Smooth muscle cell (in vitro differentiated cells): Measurements from ENCODE around the gene WSCD1. TPM values are rescaled to one million over a fixed set of nuclear protein-coding genes. Genes with fewer than 3 reads are reported as not detected.

Experiments
- DNase-seq: peaks from one replicate; lab custom pipeline; 2025; ENCODE audit not compliant: unreplicated experiment; lab: John Stamatoyannopoulos, UW
- H2AFZ ChIP-seq: fragments of 200-600 bp; sonication (generic); 2 replicates; pipeline ENCODE4 v1.6.0; 2016; ENCODE audit warnings: antibody characterized with exemption, low read depth, mild to moderate bottlenecking
- H3F3A ChIP-seq: fragments of 200-600 bp; sonication (generic); 2 replicates; pipeline ENCODE4 v1.6.0; 2017; ENCODE audit warnings: antibody characterized with exemption, low read depth
- H3K27ac ChIP-seq: fragments of 200-600 bp; sonication (generic); 2 replicates; pipeline ENCODE4 v1.5.1; 2016; ENCODE audit warnings: low read depth, mild to moderate bottlenecking
- H3K27me3 ChIP-seq: fragments of 200-600 bp; sonication (generic); 2 replicates; pipeline ENCODE4 v1.6.1; 2016; ENCODE audit warnings: low read depth, mild to moderate bottlenecking
- H3K36me3 ChIP-seq: fragments of 200-600 bp; sonication (generic); 2 replicates; pipeline ENCODE4 v1.5.1; 2016; ENCODE audit warnings: low read depth
- H3K4me1 ChIP-seq: fragments of 200-600 bp; sonication (generic); 2 replicates; pipeline ENCODE4 v1.5.1; 2016; ENCODE audit warnings: low read depth
- H3K4me2 ChIP-seq: fragments of 200-600 bp; sonication (generic); 2 replicates; pipeline ENCODE4 v1.6.0; 2016; ENCODE audit warnings: mild to moderate bottlenecking
- H3K4me3 ChIP-seq: fragments of 200-600 bp; sonication (generic); 2 replicates; pipeline ENCODE4 v1.5.1; 2016; ENCODE audit warnings: mild to moderate bottlenecking
- H3K79me2 ChIP-seq: fragments of 200-600 bp; sonication (generic); 2 replicates; pipeline ENCODE4 v1.6.0; 2016; ENCODE audit warnings: low read depth, mild to moderate bottlenecking
- H3K9ac ChIP-seq: fragments of 200-600 bp; sonication (generic); 2 replicates; pipeline ENCODE4 v1.6.0; 2016; ENCODE audit warnings: low read depth
- H3K9me3 ChIP-seq: fragments of 200-600 bp; sonication (generic); replicated peaks from 2 replicates; pipeline ENCODE4 v1.5.1; 2016; ENCODE audit warnings: low read depth
- H4K20me1 ChIP-seq: fragments of 200-600 bp; sonication (generic); 2 replicates; pipeline ENCODE4 v1.6.0; 2016; ENCODE audit warnings: low read depth
- WGBS: methylation state at CpG from one replicate; pipeline ENCODE4 v1.1.7; 2016; ENCODE audit warnings: low lambda C conversion rate; 5-methylcytosine and 5-hydroxymethylcytosine counted together
- polyA plus RNA-seq: library from polyadenylated mRNA; unstranded; fragments of >200 nt; fragmentation: Nextera tagmentation; extraction: Ambion mirVana; gene quantifications from 2 replicates; pipeline ENCODE4 v1.2.1, GENCODE V29; 2016
- total RNA-seq: library from RNA; depleted of rRNA; stranded (reverse); fragments of >200 nt; gene quantifications from 2 replicates; pipeline ENCODE4 v1.2.3, GENCODE V29; 2014
- TF ChIP-seq, protein P1 (sequence below): fragments of 200-600 bp; sonication (generic); IDR thresholded peaks from 2 replicates; pipeline ENCODE4 v1.5.1; 2017; ENCODE audit warnings: borderline replicate concordance, mild to moderate bottlenecking, antibody characterized with exemption; ENCODE audit not compliant: insufficient read depth, poor library complexity, severe bottlenecking

The WSCD1 gene
- total and polyA plus RNA-seq, 2 experiments from 2014 or later = 0.18 TPM

DNA sequence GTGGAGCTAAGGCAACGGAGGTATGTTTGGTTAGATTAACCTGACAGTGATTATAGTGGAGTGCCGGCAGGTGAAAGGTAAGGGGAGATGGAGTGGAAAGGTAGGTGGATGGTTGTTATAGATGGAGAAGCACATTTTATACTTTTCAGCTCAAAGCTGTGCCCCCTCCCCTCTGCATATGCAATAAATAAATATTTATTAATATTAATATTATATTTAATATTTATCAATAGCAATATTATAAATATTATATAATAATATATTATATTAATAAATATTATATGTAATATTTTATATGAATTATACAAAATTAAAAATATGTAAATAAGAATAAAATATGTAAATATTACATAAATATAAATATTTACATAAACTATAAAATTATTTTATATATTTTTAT lies 70.0 kb downstream of the WSCD1 start:
- TF ChIP-seq, protein P1, sequence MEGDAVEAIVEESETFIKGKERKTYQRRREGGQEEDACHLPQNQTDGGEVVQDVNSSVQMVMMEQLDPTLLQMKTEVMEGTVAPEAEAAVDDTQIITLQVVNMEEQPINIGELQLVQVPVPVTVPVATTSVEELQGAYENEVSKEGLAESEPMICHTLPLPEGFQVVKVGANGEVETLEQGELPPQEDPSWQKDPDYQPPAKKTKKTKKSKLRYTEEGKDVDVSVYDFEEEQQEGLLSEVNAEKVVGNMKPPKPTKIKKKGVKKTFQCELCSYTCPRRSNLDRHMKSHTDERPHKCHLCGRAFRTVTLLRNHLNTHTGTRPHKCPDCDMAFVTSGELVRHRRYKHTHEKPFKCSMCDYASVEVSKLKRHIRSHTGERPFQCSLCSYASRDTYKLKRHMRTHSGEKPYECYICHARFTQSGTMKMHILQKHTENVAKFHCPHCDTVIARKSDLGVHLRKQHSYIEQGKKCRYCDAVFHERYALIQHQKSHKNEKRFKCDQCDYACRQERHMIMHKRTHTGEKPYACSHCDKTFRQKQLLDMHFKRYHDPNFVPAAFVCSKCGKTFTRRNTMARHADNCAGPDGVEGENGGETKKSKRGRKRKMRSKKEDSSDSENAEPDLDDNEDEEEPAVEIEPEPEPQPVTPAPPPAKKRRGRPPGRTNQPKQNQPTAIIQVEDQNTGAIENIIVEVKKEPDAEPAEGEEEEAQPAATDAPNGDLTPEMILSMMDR = no peak
- Histone ChIP-seq H3K9ac (no peak overlapping the region), H3F3A (no peaks in the 10 kb centered on the region), H3K27ac (no peak overlapping the region), H3K4me2 (no peak overlapping the region), H3K4me3 (no peak overlapping the region), H3K4me1 (no peaks in the 10 kb centered on the region), H3K79me2 (no peaks in the 10 kb centered on the region), H3K9me3 (no peaks in the 10 kb centered on the region), H2AFZ (no peak overlapping the region), H3K27me3 (no peaks in the 10 kb centered on the region), H3K36me3 (no peaks in the 10 kb centered on the region), H4K20me1 (no peaks in the 10 kb centered on the region)
- no peak for DNase-seq
- 90% methylated on average over 2 of the region's 2 CpGs for WGBS

GRCh38 chr17:6140728-6141330 lies 70.7 kb downstream of the WSCD1 start:
- 92% methylated on average over 8 of the region's 8 CpGs for WGBS
- H3K9ac ChIP-seq = no peak overlapping the region
- no peak for DNase-seq
- no peak overlapping the region for H3K4me3 ChIP-seq
- H3K27me3 ChIP-seq = no peaks in the 10 kb centered on the region
- H3K27ac ChIP-seq = no peak overlapping the region
- no peaks in the 10 kb centered on the region for H3K36me3 ChIP-seq
- TF ChIP-seq, protein P1 = no peak
- no peaks in the 10 kb centered on the region for H3K4me1 ChIP-seq
- no peaks in the 10 kb centered on the region for H3K79me2 ChIP-seq
- H3F3A ChIP-seq = no peaks in the 10 kb centered on the region
- H4K20me1 ChIP-seq = no peaks in the 10 kb centered on the region
- no peak overlapping the region for H3K4me2 ChIP-seq
- no peak overlapping the region for H2AFZ ChIP-seq
- H3K9me3 ChIP-seq = no peaks in the 10 kb centered on the region

GRCh38 chr17:6142701-6143100 lies 72.5 kb downstream of the WSCD1 start:
- Histone ChIP-seq H3K36me3 (no peaks in the 10 kb centered on the region), H3K27me3 (no peaks in the 10 kb centered on the region), H3K9ac (no peak overlapping the region), H3K9me3 (no peaks in the 10 kb centered on the region), H3K27ac (no peak overlapping the region), H2AFZ (no peak overlapping the region), H3K4me1 (no peaks in the 10 kb centered on the region), H4K20me1 (no peaks in the 10 kb centered on the region), H3K4me2 (no peak overlapping the region), H3K4me3 (no peak overlapping the region), H3F3A (no peaks in the 10 kb centered on the region), H3K79me2 (no peaks in the 10 kb centered on the region)
- TF ChIP-seq, protein P1 = no peak
- DNase-seq = no peak
- 90% methylated on average over 6 of the region's 6 CpGs for WGBS

GRCh38 chr17:6145946-6146345 lies 75.8 kb downstream of the WSCD1 start:
- no peaks in the 10 kb centered on the region for H3K9me3 ChIP-seq

More at GRCh38 chr17:6145946-6146345, 75.8 kb downstream of the WSCD1 start:
- Histone ChIP-seq H3K79me2 (no peaks in the 10 kb centered on the region), H4K20me1 (no peaks in the 10 kb centered on the region), H3K4me2 (no peak overlapping the region), H2AFZ (no peak overlapping the region), H3K4me3 (no peak overlapping the region), H3K27ac (no peak overlapping the region), H3F3A (no peaks in the 10 kb centered on the region), H3K4me1 (no peaks in the 10 kb centered on the region), H3K27me3 (no peaks in the 10 kb centered on the region), H3K36me3 (no peaks in the 10 kb centered on the region), H3K9ac (no peak overlapping the region)
- TF ChIP-seq, protein P1 = no peak
- WGBS = 80% methylated on average over 4 of the region's 4 CpGs
- DNase-seq = no peak
